GM23338 (cell line): ENCODE measurements around the gene PPP1R15B. TPM values are rescaled to one million over a fixed set of nuclear protein-coding genes. Genes with fewer than 3 reads are reported as not detected.

Experiments used
- ATAC-seq: fragments of 200-7000 bp; cut with Tn5 transposase; 3 replicates; pipeline ENCODE4 v1.9.1; 2020
- DNase-seq: peaks from one replicate; pipeline ENCODE4 v3.0.0-alpha.2; 2015; ENCODE audit warnings: low spot score
- H2AFZ ChIP-seq: fragments of 200-600 bp; sonication (generic); 2 replicates; pipeline ENCODE4 v1.8.0; 2016; ENCODE audit warnings: antibody characterized with exemption, mild to moderate bottlenecking, moderate library complexity
- H3F3A ChIP-seq: fragments of 200-600 bp; sonication (generic); replicated peaks from 2 replicates; pipeline ENCODE4 v1.8.0; 2017; ENCODE audit warnings: antibody characterized with exemption, mixed run types, low read depth
- H3K27ac ChIP-seq: fragments of 200-600 bp; sonication (generic); 2 replicates; pipeline ENCODE4 v1.6.1; 2016; ENCODE audit warnings: low read depth
- H3K27me3 ChIP-seq: fragments of 200-600 bp; sonication (generic); 2 replicates; pipeline ENCODE4 v1.8.0; 2016; ENCODE audit warnings: mild to moderate bottlenecking, mixed run types, moderate library complexity; ENCODE audit not compliant: insufficient read depth
- H3K36me3 ChIP-seq: fragments of 200-600 bp; sonication (generic); 2 replicates; pipeline ENCODE4 v1.8.0; 2016; ENCODE audit warnings: mild to moderate bottlenecking; ENCODE audit not compliant: insufficient read depth
- H3K4me1 ChIP-seq: fragments of 200-600 bp; sonication (generic); 2 replicates; pipeline ENCODE4 v1.8.0; 2016; ENCODE audit warnings: mild to moderate bottlenecking, moderate library complexity; ENCODE audit not compliant: insufficient read depth
- H3K4me2 ChIP-seq: fragments of 200-600 bp; sonication (generic); 2 replicates; pipeline ENCODE4 v1.7.1; 2017; ENCODE audit warnings: mixed run types
- H3K4me3 ChIP-seq: fragments of 200-600 bp; sonication (generic); 2 replicates; pipeline ENCODE4 v1.6.1; 2016; ENCODE audit warnings: mixed run types
- H3K79me2 ChIP-seq: fragments of 200-600 bp; sonication (generic); replicated peaks from 2 replicates; pipeline ENCODE4 v1.8.0; 2017; ENCODE audit warnings: mild to moderate bottlenecking; ENCODE audit not compliant: insufficient read depth
- H3K9me2 ChIP-seq: fragments of 200-600 bp; sonication (generic); 2 replicates; pipeline ENCODE4 v1.8.0; 2017; ENCODE audit not compliant: insufficient read depth
- H4K20me1 ChIP-seq: fragments of 200-600 bp; sonication (generic); replicated peaks from 2 replicates; pipeline ENCODE4 v1.8.0; 2017; ENCODE audit warnings: mild to moderate bottlenecking; ENCODE audit not compliant: insufficient read depth
- H3K27ac Mint-ChIP-seq: 2 replicates; pipeline ENCODE4 v1.8.0; 2020; ENCODE audit warnings: inconsistent platforms, mild to moderate bottlenecking, moderate library complexity, mixed read lengths
- H3K27me3 Mint-ChIP-seq: 3 replicates; pipeline ENCODE4 v1.8.0; 2022; ENCODE audit warnings: low read depth, mild to moderate bottlenecking, moderate library complexity, mixed read lengths, inconsistent platforms; ENCODE audit not compliant: insufficient read depth, poor library complexity
- H3K36me3 Mint-ChIP-seq: 3 replicates; pipeline ENCODE4 v1.8.0; 2021; ENCODE audit warnings: low read depth, mild to moderate bottlenecking, inconsistent platforms, moderate library complexity, mixed read lengths
- H3K4me1 Mint-ChIP-seq: 3 replicates; pipeline ENCODE4 v1.8.0; 2020; ENCODE audit warnings: mild to moderate bottlenecking, inconsistent platforms, mixed read lengths
- H3K4me3 Mint-ChIP-seq: 3 replicates; pipeline ENCODE4 v1.8.0; 2021; ENCODE audit warnings: moderate library complexity, mild to moderate bottlenecking, inconsistent platforms, mixed read lengths
- H3K9me3 Mint-ChIP-seq: 3 replicates; pipeline ENCODE4 v1.8.0; 2020; ENCODE audit warnings: moderate library complexity, mild to moderate bottlenecking, inconsistent platforms, mixed read lengths
- EZH2 ChIP-seq: fragments of 200-600 bp; sonication (generic); IDR thresholded peaks from one replicate; pipeline ENCODE4 v1.8.0; 2017; ENCODE audit warnings: antibody characterized with exemption, mild to moderate bottlenecking, low read depth; ENCODE audit not compliant: unreplicated experiment
- EZH2phosphoT487 ChIP-seq: fragments of 200-600 bp; sonication (generic); IDR thresholded peaks from one replicate; pipeline ENCODE4 v1.8.1; 2018; ENCODE audit warnings: antibody characterized with exemption; ENCODE audit not compliant: unreplicated experiment
- JUNB ChIP-seq: IDR thresholded peaks from one replicate; pipeline ENCODE4 v1.6.1; 2016; ENCODE audit warnings: antibody characterized with exemption; ENCODE audit not compliant: unreplicated experiment
- POLR2AphosphoS5 ChIP-seq: IDR thresholded peaks from 2 replicates; pipeline ENCODE4 v1.6.1; 2016; ENCODE audit warnings: antibody characterized with exemption, low read depth
- STAT1 ChIP-seq: IDR thresholded peaks from one replicate; pipeline ENCODE4 v1.6.1; 2016; ENCODE audit warnings: antibody characterized with exemption; ENCODE audit not compliant: unreplicated experiment
- ZNF114 ChIP-seq: fragments of 250-450 bp; sonication (Bioruptor Pico); IDR thresholded peaks from 2 replicates; pipeline ENCODE4 v1.5.0; 2020; ENCODE audit warnings: mild to moderate bottlenecking, moderate library complexity
- ZNF331 ChIP-seq: fragments of 250-450 bp; sonication (Bioruptor Pico); IDR thresholded peaks from 2 replicates; pipeline ENCODE4 v1.5.0; 2020; ENCODE audit warnings: low read depth, mild to moderate bottlenecking, moderate library complexity
- polyA plus RNA-seq: library from polyadenylated mRNA; unstranded; fragments of >200 nt; fragmentation: Nextera tagmentation; extraction: Ambion mirVana; gene quantifications from 2 replicates; pipeline ENCODE4 v1.2.1, GENCODE V29; 2016
- total RNA-seq: library from RNA; depleted of rRNA; stranded (reverse); fragments of >200 nt; shearing (Covaris generic); gene quantifications from 2 replicates; pipeline ENCODE4 v1.2.3, GENCODE V29; 2014
- TF ChIP-seq, protein P1 (sequence below), 2 experiments: fragments of 200-600 bp in 1 of 2; sonication (generic) in 1 of 2; conservative IDR thresholded peaks; 2 replicates each; pipeline versions ENCODE4 v1.5.1 to v1.6.1; 2016 to 2017; ENCODE audit warnings: antibody characterized with exemption in 2 of 2, low read depth in 2 of 2, mild to moderate bottlenecking in 2 of 2, moderate library complexity in 1 of 2

The PPP1R15B gene
- total and polyA plus RNA-seq, 2 experiments from 2014 or later, result 17.3 to 64.3 TPM

DNA sequence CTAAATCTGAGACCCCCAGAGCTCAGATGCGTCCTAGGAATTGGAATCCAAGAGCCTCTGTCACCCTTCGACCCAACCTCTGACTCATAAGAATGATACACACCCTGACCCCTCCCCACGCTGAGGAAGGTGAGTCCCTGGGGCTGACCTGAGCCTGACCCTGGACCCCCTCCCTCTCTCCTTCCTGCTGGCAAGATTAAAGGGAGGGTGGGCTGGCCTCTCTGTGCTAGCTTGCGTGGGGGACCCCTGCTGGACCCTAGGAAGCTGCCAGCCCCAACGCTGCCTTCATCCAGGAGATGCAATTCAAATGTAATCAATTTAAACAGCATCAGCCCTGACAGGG is 52.5 kb downstream of the PPP1R15B start:
- H3K4me1 Mint-ChIP-seq, result peaks cover 39% of the 10 kb centered on the region

DNA sequence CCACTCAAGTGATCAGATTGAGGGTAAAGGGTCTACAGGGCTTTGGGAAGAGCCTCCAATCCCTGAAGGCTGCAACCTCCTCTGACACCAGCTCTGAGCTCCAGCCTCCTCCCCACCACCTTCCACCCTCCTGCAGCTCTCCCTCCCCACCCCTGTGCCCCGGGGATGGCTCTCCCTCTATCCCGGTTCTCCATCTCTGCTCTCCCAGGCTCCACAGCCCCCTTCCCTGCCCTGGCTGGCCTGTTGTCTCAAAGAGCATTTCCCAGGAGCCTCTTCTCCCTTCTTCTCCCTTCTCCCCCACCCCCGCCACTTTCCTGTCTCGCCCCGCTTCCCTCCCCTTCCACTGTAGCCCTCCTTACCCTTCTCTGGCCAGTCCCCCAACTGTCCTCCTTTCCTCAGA is 53.0 kb downstream of the PPP1R15B start:
- H3K4me2 ChIP-seq, result peak overlapping the region; percentile 85
- H3K27ac Mint-ChIP-seq, result no peak overlapping the region

More for the DNA sequence above, 52.5 kb downstream of the PPP1R15B start:
- Mint-ChIP-seq H3K27me3 (peaks cover 21% of the 10 kb centered on the region), H3K4me3 (peak overlapping the region; percentile 61), H3K9me3 (no peaks in the 10 kb centered on the region), H3K36me3 (no peaks in the 10 kb centered on the region; the same call in 2 of the 3 replicates), H3K27ac (no peak overlapping the region)
- H3K27ac ChIP-seq, result no peak overlapping the region
- ATAC-seq (peak; percentile 6; the same call in 2 of the 3 replicates), DNase-seq (no peak)
- no peaks in the 10 kb centered on the region for H3K9me2 ChIP-seq
- no peaks in the 10 kb centered on the region for H3K36me3 ChIP-seq
- H3F3A ChIP-seq, result 0 out of 2 replicates have a peak, but pooled peaks cover 3% of the 10 kb centered on the region
- H4K20me1 ChIP-seq, result no peaks in the 10 kb centered on the region
- peaks cover 12% of the 10 kb centered on the region; the same call in 1 of the 2 replicates for H3K27me3 ChIP-seq
- H2AFZ ChIP-seq, result peak overlapping the region; percentile 69; the same call in 1 of the 2 replicates
- peak overlapping the region; percentile 85 for H3K4me2 ChIP-seq
- peak overlapping the region; percentile 61 for H3K4me3 ChIP-seq
- no peaks in the 10 kb centered on the region for H3K79me2 ChIP-seq
- peaks cover 33% of the 10 kb centered on the region for H3K4me1 ChIP-seq
- no peak for TF ChIP-seq ZNF114 (CRISPR knock-in tag)
- TF ChIP-seq, protein P1, sequence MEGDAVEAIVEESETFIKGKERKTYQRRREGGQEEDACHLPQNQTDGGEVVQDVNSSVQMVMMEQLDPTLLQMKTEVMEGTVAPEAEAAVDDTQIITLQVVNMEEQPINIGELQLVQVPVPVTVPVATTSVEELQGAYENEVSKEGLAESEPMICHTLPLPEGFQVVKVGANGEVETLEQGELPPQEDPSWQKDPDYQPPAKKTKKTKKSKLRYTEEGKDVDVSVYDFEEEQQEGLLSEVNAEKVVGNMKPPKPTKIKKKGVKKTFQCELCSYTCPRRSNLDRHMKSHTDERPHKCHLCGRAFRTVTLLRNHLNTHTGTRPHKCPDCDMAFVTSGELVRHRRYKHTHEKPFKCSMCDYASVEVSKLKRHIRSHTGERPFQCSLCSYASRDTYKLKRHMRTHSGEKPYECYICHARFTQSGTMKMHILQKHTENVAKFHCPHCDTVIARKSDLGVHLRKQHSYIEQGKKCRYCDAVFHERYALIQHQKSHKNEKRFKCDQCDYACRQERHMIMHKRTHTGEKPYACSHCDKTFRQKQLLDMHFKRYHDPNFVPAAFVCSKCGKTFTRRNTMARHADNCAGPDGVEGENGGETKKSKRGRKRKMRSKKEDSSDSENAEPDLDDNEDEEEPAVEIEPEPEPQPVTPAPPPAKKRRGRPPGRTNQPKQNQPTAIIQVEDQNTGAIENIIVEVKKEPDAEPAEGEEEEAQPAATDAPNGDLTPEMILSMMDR (conservative IDR thresholded peaks at IDR 0.05; ENCODE audit: low read depth in 2 of 2), result peak; percentile 22 to 25; a peak in 2 of 4 replicates

DNA sequence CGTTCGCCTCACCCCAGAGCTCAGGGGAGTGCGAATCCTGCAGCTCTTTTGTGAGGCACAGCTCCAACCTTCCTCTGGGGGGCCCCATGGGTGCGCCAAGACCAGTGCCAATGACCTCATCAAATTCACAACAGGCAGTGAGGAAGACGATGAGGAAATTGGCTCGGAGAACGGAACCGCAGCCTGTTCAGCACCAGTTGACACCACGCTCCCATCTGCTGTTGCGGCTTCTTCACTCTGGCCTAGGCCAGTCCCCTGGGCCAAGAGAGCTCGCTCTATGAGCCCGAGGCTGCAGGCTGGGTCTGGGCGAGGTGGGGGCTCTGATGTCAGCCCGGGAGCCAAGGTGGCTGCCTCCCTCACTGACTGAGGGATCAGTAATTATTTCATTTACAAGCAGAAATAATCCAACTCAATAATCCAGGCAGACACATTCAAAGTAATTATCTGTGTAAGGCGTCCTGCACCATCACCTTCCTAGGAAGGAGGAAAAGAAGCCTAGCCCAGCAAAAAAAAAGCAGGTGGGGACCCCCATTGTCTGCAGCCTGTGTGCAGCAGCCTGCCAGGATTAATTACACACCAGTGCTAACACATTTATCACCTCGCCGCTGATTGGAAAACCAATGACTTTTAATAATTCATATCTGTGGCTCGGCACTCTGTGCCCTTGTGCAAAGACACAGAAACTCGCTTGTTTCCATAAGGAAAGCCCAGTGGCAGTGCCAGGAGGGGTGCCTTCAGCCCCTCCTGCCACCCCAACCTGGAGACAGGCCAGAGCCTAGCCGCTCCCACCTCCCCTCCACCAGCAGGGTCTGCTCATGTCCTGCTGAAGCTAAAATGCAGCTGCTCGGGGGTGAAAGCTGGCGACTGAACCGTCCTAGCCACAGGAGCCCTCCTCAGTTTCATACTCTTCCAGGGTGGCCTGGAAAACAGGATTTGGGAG is 53.8 kb downstream of the PPP1R15B start:
- Histone ChIP-seq H4K20me1 (no peaks in the 10 kb centered on the region), H3K9me2 (no peaks in the 10 kb centered on the region), H3K4me2 (0 out of 2 replicates have a peak overlapping the region, but pooled peaks have one; percentile 85), H3F3A (0 out of 2 replicates have a peak, but pooled peaks cover 3% of the 10 kb centered on the region), H3K4me3 (no peak overlapping the region), H3K4me1 (peaks cover 30% of the 10 kb centered on the region), H2AFZ (peak overlapping the region; percentile 76), H3K36me3 (no peaks in the 10 kb centered on the region), H3K79me2 (no peaks in the 10 kb centered on the region), H3K27ac (no peak overlapping the region), H3K27me3 (peaks cover 7% of the 10 kb centered on the region; the same call in 1 of the 2 replicates)
- DNase-seq (peak; percentile 53), ATAC-seq (peak; percentile 30)
- Mint-ChIP-seq H3K27ac (no peak overlapping the region), H3K4me3 (no peak overlapping the region; the same call in 2 of the 3 replicates), H3K27me3 (peaks cover 21% of the 10 kb centered on the region), H3K9me3 (no peaks in the 10 kb centered on the region), H3K4me1 (peaks cover 34% of the 10 kb centered on the region), H3K36me3 (no peaks in the 10 kb centered on the region)
- no peak for TF ChIP-seq ZNF331
- no peak for TF ChIP-seq EZH2phosphoT487
- no peak for TF ChIP-seq JUNB
- no peak for TF ChIP-seq ZNF114 (CRISPR knock-in tag)
- TF ChIP-seq POLR2AphosphoS5, result no peak
- TF ChIP-seq STAT1, result no peak
- TF ChIP-seq, protein P1 (conservative IDR thresholded peaks at IDR 0.05; ENCODE audit: low read depth in 2 of 2), result peak in 1 of 2 experiments; percentile 48; a peak in 3 of 4 replicates
- no peak for TF ChIP-seq EZH2

More for the DNA sequence above, 53.0 kb downstream of the PPP1R15B start:
- Mint-ChIP-seq H3K36me3 (no peaks in the 10 kb centered on the region), H3K9me3 (no peaks in the 10 kb centered on the region), H3K27me3 (peaks cover 21% of the 10 kb centered on the region), H3K4me3 (peak overlapping the region; percentile 61; the same call in 2 of the 3 replicates), H3K4me1 (peaks cover 34% of the 10 kb centered on the region)
- H3K9me2 ChIP-seq, result no peaks in the 10 kb centered on the region
- H4K20me1 ChIP-seq, result no peaks in the 10 kb centered on the region
- no peak overlapping the region for H3K27ac ChIP-seq
- H3K4me3 ChIP-seq, result peak overlapping the region; percentile 61
- 0 out of 2 replicates have a peak, but pooled peaks cover 3% of the 10 kb centered on the region for H3F3A ChIP-seq
- no peaks in the 10 kb centered on the region for H3K36me3 ChIP-seq
- H3K4me1 ChIP-seq, result peaks cover 33% of the 10 kb centered on the region
- no peak overlapping the region; the same call in 1 of the 2 replicates for H2AFZ ChIP-seq
- no peak for ATAC-seq
- no peak for DNase-seq
- TF ChIP-seq ZNF331 (no peak), EZH2 (no peak), ZNF114 (CRISPR knock-in tag) (no peak)
- peaks cover 12% of the 10 kb centered on the region; the same call in 1 of the 2 replicates for H3K27me3 ChIP-seq
- no peaks in the 10 kb centered on the region for H3K79me2 ChIP-seq
